Measurements from ENCODE around the gene RSRC2.

DNA sequence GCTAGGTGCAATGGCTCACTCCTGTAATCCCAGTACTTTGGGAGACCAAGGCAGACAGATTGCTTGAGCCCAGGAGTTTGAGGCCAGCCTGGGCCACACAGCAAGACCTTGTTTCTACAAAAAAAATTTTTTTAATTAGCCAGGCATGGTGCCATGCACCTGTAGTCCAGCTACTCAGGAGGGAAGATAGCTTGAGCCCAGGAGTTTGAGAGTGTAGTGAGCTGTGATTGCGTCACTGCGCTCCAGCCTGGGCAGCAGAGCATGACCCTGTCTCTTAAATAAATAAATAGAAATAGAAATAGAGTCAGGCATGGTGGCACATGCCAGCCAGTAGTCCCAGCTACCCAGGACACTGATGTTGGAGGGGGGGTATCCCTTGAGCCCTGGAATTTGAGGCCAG is 67.5 kb downstream of the RSRC2 start:
- TF ChIP-seq, protein P1, sequence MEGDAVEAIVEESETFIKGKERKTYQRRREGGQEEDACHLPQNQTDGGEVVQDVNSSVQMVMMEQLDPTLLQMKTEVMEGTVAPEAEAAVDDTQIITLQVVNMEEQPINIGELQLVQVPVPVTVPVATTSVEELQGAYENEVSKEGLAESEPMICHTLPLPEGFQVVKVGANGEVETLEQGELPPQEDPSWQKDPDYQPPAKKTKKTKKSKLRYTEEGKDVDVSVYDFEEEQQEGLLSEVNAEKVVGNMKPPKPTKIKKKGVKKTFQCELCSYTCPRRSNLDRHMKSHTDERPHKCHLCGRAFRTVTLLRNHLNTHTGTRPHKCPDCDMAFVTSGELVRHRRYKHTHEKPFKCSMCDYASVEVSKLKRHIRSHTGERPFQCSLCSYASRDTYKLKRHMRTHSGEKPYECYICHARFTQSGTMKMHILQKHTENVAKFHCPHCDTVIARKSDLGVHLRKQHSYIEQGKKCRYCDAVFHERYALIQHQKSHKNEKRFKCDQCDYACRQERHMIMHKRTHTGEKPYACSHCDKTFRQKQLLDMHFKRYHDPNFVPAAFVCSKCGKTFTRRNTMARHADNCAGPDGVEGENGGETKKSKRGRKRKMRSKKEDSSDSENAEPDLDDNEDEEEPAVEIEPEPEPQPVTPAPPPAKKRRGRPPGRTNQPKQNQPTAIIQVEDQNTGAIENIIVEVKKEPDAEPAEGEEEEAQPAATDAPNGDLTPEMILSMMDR (conservative IDR thresholded peaks at IDR 0.05) = no peak
- TF ChIP-seq EZH2 (IDR thresholded peaks at IDR 0.05; ENCODE audit: low read depth) = no peak
